Panc1 (cell line): Measurements from ENCODE around the gene MACROD2. TPM values are rescaled to one million over a fixed set of nuclear protein-coding genes. Genes with fewer than 3 reads are reported as not detected.

ENCODE experiments used
- ATAC-seq: fragments of 200-7000 bp; cut with Tn5 transposase; 2 replicates; pipeline ENCODE4 v1.9.1; 2020; ENCODE audit warnings: mild to moderate bottlenecking, moderate library complexity
- BruUV-seq: library from RNA; stranded (reverse); fragments of 400-500 nt; replicated peaks from 2 replicates; lab custom pipeline; 2021; lab: Mats Ljungman, UMichigan
- CTCF ChIA-PET: fragments of 300-600 bp; sonication (Branson Sonifier 250); formaldehyde crosslinking; loops from one replicate; lab custom pipeline; 2022; ENCODE audit warnings: antibody characterized with exemption; lab: Charles Lee
- POLR2A ChIA-PET: fragments of 300-600 bp; sonication (Branson Sonifier 250); formaldehyde crosslinking; loops from one replicate; lab custom pipeline; 2022; ENCODE audit warnings: antibody characterized with exemption; lab: Charles Lee
- DNase-seq: peaks from one replicate; pipeline ENCODE4 v3.0.0-alpha.2; 2010; ENCODE audit warnings: low read depth, low spot score
- H3K27ac ChIP-seq: 2 replicates; pipeline ENCODE4 v1.5.1; 2011; ENCODE audit warnings: mild to moderate bottlenecking, low read length, inconsistent platforms
- H3K27me3 ChIP-seq: fragments of 200-500 bp; sonication (Bioruptor generic); 2 replicates; pipeline ENCODE4 v1.6.0; 2014; ENCODE audit warnings: low read length, inconsistent platforms; ENCODE audit not compliant: control insufficient read depth, insufficient read depth
- H3K36me3 ChIP-seq: fragments of 200-500 bp; sonication (Bioruptor generic); 2 replicates; pipeline ENCODE4 v1.5.1; 2014; ENCODE audit warnings: inconsistent platforms, mild to moderate bottlenecking, low read length, moderate library complexity; ENCODE audit not compliant: control insufficient read depth, insufficient read depth
- H3K4me1 ChIP-seq: 2 replicates; pipeline ENCODE4 v1.5.1; 2011; ENCODE audit warnings: inconsistent platforms, mild to moderate bottlenecking, low read length, moderate library complexity; ENCODE audit not compliant: control insufficient read depth, insufficient read depth
- H3K4me3 ChIP-seq, 2 experiments: 2 replicates each; pipeline ENCODE4 v1.5.1; 2011 to 2012; ENCODE audit warnings: low read depth in 2 of 2, low read length in 2 of 2, mild to moderate bottlenecking in 2 of 2, inconsistent platforms in 1 of 2, moderate library complexity in 1 of 2
- H3K9me3 ChIP-seq: fragments of 200-500 bp; sonication (Bioruptor generic); 2 replicates; pipeline ENCODE4 v1.5.1; 2014; ENCODE audit warnings: low read depth, mild to moderate bottlenecking, inconsistent platforms, low read length, moderate library complexity; ENCODE audit not compliant: control insufficient read depth, insufficient read depth
- POLR2AphosphoS5 ChIP-seq: IDR thresholded peaks from 2 replicates; pipeline ENCODE4 v1.6.1; 2012; ENCODE audit warnings: mild to moderate bottlenecking, low read depth, low read length, moderate library complexity
- SIN3A ChIP-seq: IDR thresholded peaks from 2 replicates; pipeline ENCODE4 v1.6.1; 2012; ENCODE audit warnings: low read depth, mild to moderate bottlenecking, low read length, moderate library complexity, borderline replicate concordance; ENCODE audit not compliant: insufficient read depth
- TCF7L2 ChIP-seq: IDR thresholded peaks from 2 replicates; pipeline ENCODE4 v1.6.1; 2011; ENCODE audit warnings: mild to moderate bottlenecking, low read depth, low read length, inconsistent platforms
- in situ Hi-C: cut with HindIII; loops from 2 replicates; pipeline ENCODE4 v1.10.0; 2016; ENCODE audit warnings: low sequenced_read_pairs, low pct_unique_long_range_greater_than_20kb
- intact Hi-C: fragments of 100-400 bp; cut with micrococcal nuclease; formaldehyde crosslinking; loops from one replicate; pipeline ENCODE4 v1.10.0; 2022; ENCODE audit not compliant: unreplicated experiment
- total RNA-seq: library from RNA; stranded (reverse); gene quantifications from one replicate; pipeline ENCODE4 v1.2.1, GENCODE V29; 2021; ENCODE audit not compliant: unreplicated experiment
- TF ChIP-seq, protein P1 (sequence below), 2 experiments: IDR thresholded peaks; 2 replicates each; pipeline ENCODE4 v1.6.1; 2011 to 2012; ENCODE audit warnings: low read depth in 2 of 2, control low read depth in 1 of 2, low read length in 1 of 2, mild to moderate bottlenecking in 1 of 2, moderate library complexity in 1 of 2; ENCODE audit not compliant: insufficient read depth in 1 of 2
- TF ChIP-seq, protein P2 (sequence below): fragments of 450-650 bp; IDR thresholded peaks from 2 replicates; pipeline ENCODE4 v1.5.1; 2017; ENCODE audit warnings: mild to moderate bottlenecking

Gene MACROD2
- total RNA-seq, 1 experiment from 2014 or later: 1.2 TPM

DNA sequence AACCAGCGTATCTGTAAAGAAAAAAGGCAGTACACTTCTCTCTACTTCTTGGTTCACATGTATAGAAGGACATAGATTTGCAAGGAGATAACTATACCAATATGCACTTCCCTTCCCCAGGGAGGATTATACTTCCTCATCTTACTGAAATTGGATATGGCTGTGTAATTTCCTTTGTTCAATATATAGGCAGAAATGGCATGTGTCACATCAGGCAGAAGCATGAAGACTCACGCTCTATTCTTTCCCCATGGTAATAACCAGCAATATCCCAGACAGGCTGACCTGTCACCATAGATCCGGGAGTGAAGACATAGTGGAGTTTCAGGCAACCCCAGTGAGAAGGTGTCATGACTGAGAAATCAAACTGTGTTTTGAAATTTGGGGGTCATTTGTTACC, 2059.7 kb downstream of the MACROD2 start:
- no peak for DNase-seq
- no peak overlapping the region for H3K27ac ChIP-seq
- no peaks in the 10 kb centered on the region for H3K4me1 ChIP-seq
- no peak overlapping the region for H3K4me3 ChIP-seq
- no peak for ATAC-seq
- in situ Hi-C loops: no loop called here
- ChIA-PET POLR2A (no interaction called here), CTCF (no interaction called here)
- no peaks in the 10 kb centered on the region for H3K36me3 ChIP-seq
- BruUV-seq: no TSS peak
- intact Hi-C loops: no loop called here
- TF ChIP-seq, protein P1, sequence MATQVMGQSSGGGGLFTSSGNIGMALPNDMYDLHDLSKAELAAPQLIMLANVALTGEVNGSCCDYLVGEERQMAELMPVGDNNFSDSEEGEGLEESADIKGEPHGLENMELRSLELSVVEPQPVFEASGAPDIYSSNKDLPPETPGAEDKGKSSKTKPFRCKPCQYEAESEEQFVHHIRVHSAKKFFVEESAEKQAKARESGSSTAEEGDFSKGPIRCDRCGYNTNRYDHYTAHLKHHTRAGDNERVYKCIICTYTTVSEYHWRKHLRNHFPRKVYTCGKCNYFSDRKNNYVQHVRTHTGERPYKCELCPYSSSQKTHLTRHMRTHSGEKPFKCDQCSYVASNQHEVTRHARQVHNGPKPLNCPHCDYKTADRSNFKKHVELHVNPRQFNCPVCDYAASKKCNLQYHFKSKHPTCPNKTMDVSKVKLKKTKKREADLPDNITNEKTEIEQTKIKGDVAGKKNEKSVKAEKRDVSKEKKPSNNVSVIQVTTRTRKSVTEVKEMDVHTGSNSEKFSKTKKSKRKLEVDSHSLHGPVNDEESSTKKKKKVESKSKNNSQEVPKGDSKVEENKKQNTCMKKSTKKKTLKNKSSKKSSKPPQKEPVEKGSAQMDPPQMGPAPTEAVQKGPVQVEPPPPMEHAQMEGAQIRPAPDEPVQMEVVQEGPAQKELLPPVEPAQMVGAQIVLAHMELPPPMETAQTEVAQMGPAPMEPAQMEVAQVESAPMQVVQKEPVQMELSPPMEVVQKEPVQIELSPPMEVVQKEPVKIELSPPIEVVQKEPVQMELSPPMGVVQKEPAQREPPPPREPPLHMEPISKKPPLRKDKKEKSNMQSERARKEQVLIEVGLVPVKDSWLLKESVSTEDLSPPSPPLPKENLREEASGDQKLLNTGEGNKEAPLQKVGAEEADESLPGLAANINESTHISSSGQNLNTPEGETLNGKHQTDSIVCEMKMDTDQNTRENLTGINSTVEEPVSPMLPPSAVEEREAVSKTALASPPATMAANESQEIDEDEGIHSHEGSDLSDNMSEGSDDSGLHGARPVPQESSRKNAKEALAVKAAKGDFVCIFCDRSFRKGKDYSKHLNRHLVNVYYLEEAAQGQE (IDR thresholded peaks at IDR 0.05; ENCODE audit: insufficient read depth in 1 of 2, low read depth in 2 of 2, low read length in 1 of 2): no peak
- no peaks in the 10 kb centered on the region for H3K9me3 ChIP-seq
- H3K27me3 ChIP-seq: 0 out of 2 replicates have a peak, but pooled peaks cover 2% of the 10 kb centered on the region

DNA sequence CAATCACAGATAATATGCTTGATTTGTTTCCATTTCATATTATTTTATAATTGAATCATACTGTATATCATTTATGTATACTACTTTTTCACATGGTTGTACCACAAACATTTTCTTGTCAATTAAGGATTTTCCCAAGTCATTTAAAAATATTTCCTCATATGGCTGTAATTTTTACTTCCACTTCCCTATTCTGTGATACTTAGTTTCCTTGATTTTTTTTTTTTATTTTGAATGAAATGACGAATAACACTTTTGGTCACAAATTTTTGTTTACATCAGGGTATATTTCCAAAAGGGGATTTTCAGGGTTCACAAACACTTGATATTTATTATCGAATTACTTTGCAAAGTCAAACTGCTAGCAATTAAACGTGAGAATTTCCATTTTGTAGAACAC, 2062.3 kb downstream of the MACROD2 start:
- in situ Hi-C loops (no loop called here), intact Hi-C loops (no loop called here)
- H3K27me3 ChIP-seq: no peaks in the 10 kb centered on the region
- no peaks in the 10 kb centered on the region for H3K4me1 ChIP-seq
- no peaks in the 10 kb centered on the region for H3K9me3 ChIP-seq
- ChIA-PET POLR2A (no interaction called here), CTCF (no interaction called here)
- no peaks in the 10 kb centered on the region for H3K36me3 ChIP-seq
- no peak overlapping the region for H3K27ac ChIP-seq
- ATAC-seq (no peak), DNase-seq (no peak)
- no TSS peak for BruUV-seq
- H3K4me3 ChIP-seq: no peak overlapping the region
- TF ChIP-seq TCF7L2: no peak
- no peak for TF ChIP-seq SIN3A
- TF ChIP-seq, protein P2, sequence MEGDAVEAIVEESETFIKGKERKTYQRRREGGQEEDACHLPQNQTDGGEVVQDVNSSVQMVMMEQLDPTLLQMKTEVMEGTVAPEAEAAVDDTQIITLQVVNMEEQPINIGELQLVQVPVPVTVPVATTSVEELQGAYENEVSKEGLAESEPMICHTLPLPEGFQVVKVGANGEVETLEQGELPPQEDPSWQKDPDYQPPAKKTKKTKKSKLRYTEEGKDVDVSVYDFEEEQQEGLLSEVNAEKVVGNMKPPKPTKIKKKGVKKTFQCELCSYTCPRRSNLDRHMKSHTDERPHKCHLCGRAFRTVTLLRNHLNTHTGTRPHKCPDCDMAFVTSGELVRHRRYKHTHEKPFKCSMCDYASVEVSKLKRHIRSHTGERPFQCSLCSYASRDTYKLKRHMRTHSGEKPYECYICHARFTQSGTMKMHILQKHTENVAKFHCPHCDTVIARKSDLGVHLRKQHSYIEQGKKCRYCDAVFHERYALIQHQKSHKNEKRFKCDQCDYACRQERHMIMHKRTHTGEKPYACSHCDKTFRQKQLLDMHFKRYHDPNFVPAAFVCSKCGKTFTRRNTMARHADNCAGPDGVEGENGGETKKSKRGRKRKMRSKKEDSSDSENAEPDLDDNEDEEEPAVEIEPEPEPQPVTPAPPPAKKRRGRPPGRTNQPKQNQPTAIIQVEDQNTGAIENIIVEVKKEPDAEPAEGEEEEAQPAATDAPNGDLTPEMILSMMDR: no peak
- no peak for TF ChIP-seq POLR2AphosphoS5
- TF ChIP-seq, protein P1 (IDR thresholded peaks at IDR 0.05; ENCODE audit: insufficient read depth in 1 of 2, low read depth in 2 of 2, low read length in 1 of 2): no peak
